ENCODE measurements around the gene C20orf144.

DNA sequence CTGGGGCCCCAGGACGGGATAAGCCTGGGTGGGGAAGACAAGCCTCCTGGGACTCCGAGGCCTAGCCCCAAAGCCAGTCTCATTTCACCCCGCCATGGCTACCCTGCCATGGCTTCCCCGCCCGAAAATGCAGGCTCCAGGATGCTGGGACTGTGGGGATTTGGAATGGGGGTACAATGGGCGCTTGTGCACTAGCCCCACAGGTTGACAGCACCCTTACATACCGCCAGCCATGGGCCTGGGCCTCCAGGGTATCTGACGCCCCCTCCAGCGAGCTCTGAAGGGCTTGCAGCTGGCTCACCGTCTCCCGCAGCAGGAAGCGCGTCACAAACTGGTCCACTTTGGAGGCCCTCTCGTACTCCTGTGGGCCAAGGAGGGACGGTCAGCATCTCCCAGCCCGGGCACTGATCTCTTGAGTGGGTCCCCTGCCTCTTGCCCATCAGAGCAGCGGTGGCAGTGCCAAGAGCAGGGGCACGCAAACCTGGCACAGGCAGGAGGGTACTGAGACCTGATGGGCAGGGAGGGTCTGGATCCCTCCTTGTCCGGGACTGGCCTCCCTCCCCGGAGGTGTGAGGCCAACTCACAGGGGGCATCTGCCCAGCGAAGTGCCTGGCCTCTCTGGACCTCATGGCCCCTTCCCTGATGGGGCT lies 2.0 kb upstream of the C20orf144 start:
- TF ChIP-seq TCF7L2 (IDR thresholded peaks at IDR 0.05; ENCODE audit: low read depth, low read length) (no peak), HNRNPUL1 (IDR thresholded peaks at IDR 0.05; ENCODE audit: low read length) (no peak), TARDBP (IDR thresholded peaks at IDR 0.05) (no peak)
- TF ChIP-seq, protein P1, sequence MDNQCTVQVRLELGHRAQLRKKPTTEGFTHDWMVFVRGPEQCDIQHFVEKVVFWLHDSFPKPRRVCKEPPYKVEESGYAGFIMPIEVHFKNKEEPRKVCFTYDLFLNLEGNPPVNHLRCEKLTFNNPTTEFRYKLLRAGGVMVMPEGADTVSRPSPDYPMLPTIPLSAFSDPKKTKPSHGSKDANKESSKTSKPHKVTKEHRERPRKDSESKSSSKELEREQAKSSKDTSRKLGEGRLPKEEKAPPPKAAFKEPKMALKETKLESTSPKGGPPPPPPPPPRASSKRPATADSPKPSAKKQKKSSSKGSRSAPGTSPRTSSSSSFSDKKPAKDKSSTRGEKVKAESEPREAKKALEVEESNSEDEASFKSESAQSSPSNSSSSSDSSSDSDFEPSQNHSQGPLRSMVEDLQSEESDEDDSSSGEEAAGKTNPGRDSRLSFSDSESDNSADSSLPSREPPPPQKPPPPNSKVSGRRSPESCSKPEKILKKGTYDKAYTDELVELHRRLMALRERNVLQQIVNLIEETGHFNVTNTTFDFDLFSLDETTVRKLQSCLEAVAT (IDR thresholded peaks at IDR 0.05): no peak
- TF ChIP-seq, protein P2, sequence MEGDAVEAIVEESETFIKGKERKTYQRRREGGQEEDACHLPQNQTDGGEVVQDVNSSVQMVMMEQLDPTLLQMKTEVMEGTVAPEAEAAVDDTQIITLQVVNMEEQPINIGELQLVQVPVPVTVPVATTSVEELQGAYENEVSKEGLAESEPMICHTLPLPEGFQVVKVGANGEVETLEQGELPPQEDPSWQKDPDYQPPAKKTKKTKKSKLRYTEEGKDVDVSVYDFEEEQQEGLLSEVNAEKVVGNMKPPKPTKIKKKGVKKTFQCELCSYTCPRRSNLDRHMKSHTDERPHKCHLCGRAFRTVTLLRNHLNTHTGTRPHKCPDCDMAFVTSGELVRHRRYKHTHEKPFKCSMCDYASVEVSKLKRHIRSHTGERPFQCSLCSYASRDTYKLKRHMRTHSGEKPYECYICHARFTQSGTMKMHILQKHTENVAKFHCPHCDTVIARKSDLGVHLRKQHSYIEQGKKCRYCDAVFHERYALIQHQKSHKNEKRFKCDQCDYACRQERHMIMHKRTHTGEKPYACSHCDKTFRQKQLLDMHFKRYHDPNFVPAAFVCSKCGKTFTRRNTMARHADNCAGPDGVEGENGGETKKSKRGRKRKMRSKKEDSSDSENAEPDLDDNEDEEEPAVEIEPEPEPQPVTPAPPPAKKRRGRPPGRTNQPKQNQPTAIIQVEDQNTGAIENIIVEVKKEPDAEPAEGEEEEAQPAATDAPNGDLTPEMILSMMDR (IDR thresholded peaks at IDR 0.05 in 2 of 3, conservative IDR thresholded peaks at IDR 0.05 in 1 of 3; ENCODE audit: insufficient read depth in 2 of 3, low read depth in 1 of 3, low read length in 3 of 3): no peak

Data from K562 (cell line).